Tibial nerve (tissue), 3 donors: ENCODE data around the gene CRYBG3.

Experiments
- EP300 ChIP-seq, 2 donors: sonication (generic); formaldehyde crosslinking; IDR thresholded peaks; one replicate each; pipeline ENCODE4 v1.6.1; 2017; ENCODE audit warnings: antibody characterized with exemption in 2 of 2, mild to moderate bottlenecking in 1 of 2
- POLR2A ChIP-seq, 2 donors: fragments of 450-650 bp; IDR thresholded peaks; one replicate each; pipeline ENCODE4 v1.6.1; 2017; ENCODE audit warnings: antibody characterized with exemption in 2 of 2, mild to moderate bottlenecking in 2 of 2, moderate library complexity in 2 of 2

GRCh38 chr3:97928986-97929385 lies 107.2 kb downstream of the CRYBG3 start:
- TF ChIP-seq EP300 (IDR thresholded peaks at IDR 0.05) (no peak), POLR2A (IDR thresholded peaks at IDR 0.05) (no peak)
